ENCODE measurements around the gene TEX29. TPM values are rescaled to one million over a fixed set of nuclear protein-coding genes. Genes with fewer than 3 reads are reported as not detected.

Gene TEX29
- total and polyA plus RNA-seq, 10 of the 15 experiments (the other 5 are each of a cell fraction or from before 2014, with no cell fraction given): 0.14 to 0.30 (median 0.22) TPM; not detected in 7

- TF ChIP-seq SIX5 (IDR thresholded peaks at IDR 0.05; ENCODE audit: low read depth, low read length, severe bottlenecking): no peak
- no peak for TF ChIP-seq ELK1 (IDR thresholded peaks at IDR 0.05; ENCODE audit: low read depth, low read length)
- no peak for TF ChIP-seq LARP7 (IDR thresholded peaks at IDR 0.05)
- TF ChIP-seq HCFC1 (IDR thresholded peaks at IDR 0.05; ENCODE audit: low read length): no peak
- TF ChIP-seq STAT1 (conservative IDR thresholded peaks at IDR 0.05): no peak
- TF ChIP-seq RELA (IDR thresholded peaks at IDR 0.05; ENCODE audit: borderline replicate concordance, partially characterized antibody): no peak
- TF ChIP-seq HSF1 (IDR thresholded peaks at IDR 0.05; ENCODE audit: low read depth, low read length): no peak
- no peak for TF ChIP-seq ATF3 (IDR thresholded peaks at IDR 0.05; ENCODE audit: borderline replicate concordance, extremely low read depth, low read depth, low read length)
- TF ChIP-seq ZSCAN29 (IDR thresholded peaks at IDR 0.05): no peak
- no peak for TF ChIP-seq MLLT1 (IDR thresholded peaks at IDR 0.05)
- TF ChIP-seq BMI1 (IDR thresholded peaks at IDR 0.05; ENCODE audit: borderline replicate concordance): no peak
- no peak for TF ChIP-seq SPI1 (IDR thresholded peaks at IDR 0.05; ENCODE audit: borderline replicate concordance, insufficient read depth, low read depth, low read length)
Observed at GRCh38 chr13:111302045-111302726, 18.3 kb upstream of the TEX29 start (continued).

All from GM12878 (cell line).